ENCODE measurements around the gene PFN3. TPM values are rescaled to one million over a fixed set of nuclear protein-coding genes. Genes with fewer than 3 reads are reported as not detected.
A peak's percentile ranks its signal among the peaks of the same experiment; 100 is the strongest.

PFN3 gene
- polyA plus RNA-seq, 3 donors from 2014 or later = not detected

DNA sequence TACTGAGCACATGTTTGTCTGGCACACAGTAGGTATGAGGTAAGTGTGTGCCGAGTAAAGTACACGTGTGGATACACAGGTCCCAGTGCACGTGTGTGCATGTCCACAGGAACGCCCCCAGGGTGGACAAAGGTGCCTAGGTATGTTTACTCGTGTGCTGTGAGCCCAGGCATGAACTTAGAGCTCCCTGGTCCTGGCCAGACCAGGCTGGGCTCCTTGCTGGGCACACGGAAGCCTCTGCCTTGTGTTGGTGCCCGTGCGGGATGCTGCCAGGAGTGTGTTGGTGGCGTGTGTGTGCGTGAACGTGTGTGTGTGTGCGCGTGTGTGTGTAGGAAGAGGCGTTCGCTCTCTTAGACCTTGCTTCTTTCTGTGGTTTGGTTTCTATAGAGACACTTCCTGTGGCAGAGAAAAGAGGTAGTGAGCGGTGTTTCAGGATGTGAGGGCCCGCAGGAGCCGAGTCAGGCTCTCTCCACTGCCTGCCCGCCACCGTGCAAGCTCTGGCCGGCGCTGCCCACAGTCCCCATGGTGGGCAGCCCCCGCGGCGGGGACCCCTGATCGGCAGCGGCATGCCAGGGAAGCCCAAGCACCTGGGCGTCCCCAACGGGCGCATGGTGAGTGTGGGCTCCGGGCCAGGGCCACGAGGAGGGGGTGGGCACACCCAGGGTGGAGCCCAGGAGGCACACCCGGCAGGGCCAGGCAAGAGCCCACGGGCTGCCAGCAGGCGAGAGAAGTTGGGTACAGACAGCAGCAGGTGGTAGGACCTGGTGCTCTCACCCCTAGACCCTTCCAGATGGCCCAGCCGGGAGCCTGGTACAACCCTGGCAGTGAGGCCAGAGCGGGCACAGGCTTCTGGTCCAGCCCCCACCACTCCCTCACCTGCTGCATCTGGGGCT is 42.8 kb downstream of the PFN3 start, which contains the start of gene RGS14:
RGS14 (plus strand) TSS at position 466 of the 893 bp plus-strand sequence; CDS start at position 567, 101 bp downstream.
- Mint-ChIP-seq H3K4me3 (peak within 1 kb of the TSS; percentile 79 to 91 (median 83)), H3K36me3 (no peaks in the 10 kb centered on the region), H3K4me1 (peaks cover 69 to 76% of the 10 kb centered on the region in 2 donors), H3K9me3 (no peaks in the 10 kb centered on the region), H3K27me3 (ENCODE audit: low read depth in 3 of 3) (peaks cover 4 to 16% (median 15%) of the 10 kb centered on the region in 3 donors), H3K27ac (peak within 1 kb of the TSS; percentile 83 to 97 (median 92))
- DNase-seq = peak; percentile 85 to 86 (median 85)

DNA sequence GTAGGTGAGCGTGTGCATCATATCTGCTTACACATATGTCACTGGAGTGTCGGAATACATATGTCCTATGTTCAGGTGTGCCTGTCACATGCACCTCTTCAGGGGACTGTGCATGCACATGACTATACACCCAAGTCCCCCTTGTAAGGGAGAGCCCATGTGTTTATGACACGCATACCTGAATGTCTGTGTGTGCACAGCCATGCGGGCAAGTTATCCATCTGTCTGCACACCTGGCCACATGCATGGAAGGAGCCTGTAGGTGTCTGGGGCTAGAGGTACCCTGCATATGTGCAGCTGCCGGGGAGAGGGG is 43.4 kb downstream of the PFN3 start:
- Mint-ChIP-seq H3K4me3 (peak overlapping the region; percentile 79 to 91 (median 83)), H3K9me3 (no peaks in the 10 kb centered on the region), H3K4me1 (peaks cover 64 to 71% of the 10 kb centered on the region in 2 donors), H3K27ac (peak overlapping the region; percentile 83 to 97 (median 92)), H3K36me3 (no peaks in the 10 kb centered on the region), H3K27me3 (ENCODE audit: low read depth in 3 of 3) (peaks cover 4 to 16% (median 15%) of the 10 kb centered on the region in 3 donors)
- DNase-seq = no peak

DNA sequence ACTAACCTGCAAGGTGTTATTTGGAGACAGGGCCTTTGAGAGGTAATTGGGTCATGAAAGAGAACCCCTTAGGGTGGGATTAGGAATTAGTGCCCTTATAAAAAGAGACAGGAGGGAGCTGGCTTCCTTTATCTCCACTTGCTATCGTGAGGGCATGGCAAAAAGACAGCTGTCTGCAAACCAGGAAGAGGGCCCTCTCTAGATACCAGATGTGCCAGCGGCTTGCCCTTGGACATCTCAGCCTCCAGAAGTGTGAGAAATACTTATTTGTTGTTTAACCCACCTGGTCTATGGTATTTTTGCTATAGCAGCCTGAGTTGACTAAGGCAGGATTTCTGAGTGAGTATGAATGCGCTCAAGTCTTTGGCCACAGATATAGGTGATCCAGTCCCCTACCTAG is 43.7 kb downstream of the PFN3 start:
- no peaks in the 10 kb centered on the region for H3K36me3 Mint-ChIP-seq
- no peaks in the 10 kb centered on the region for H3K9me3 Mint-ChIP-seq

GRCh38 chr5:177355868-177356168 is 44.6 kb downstream of the PFN3 start:
- DNase-seq = no peak
- H3K27me3 Mint-ChIP-seq (ENCODE audit: low read depth in 3 of 3) = peaks cover 6 to 21% (median 15%) of the 10 kb centered on the region in 3 donors
- no peak overlapping the region for H3K4me3 Mint-ChIP-seq
- peaks cover 65 to 71% of the 10 kb centered on the region in 2 donors for H3K4me1 Mint-ChIP-seq
- H3K27ac Mint-ChIP-seq = peak overlapping the region in 2 of 6 donors; percentile 35 to 74
- H3K36me3 Mint-ChIP-seq = no peaks in the 10 kb centered on the region
- H3K9me3 Mint-ChIP-seq = no peaks in the 10 kb centered on the region

More for the DNA sequence above, 43.7 kb downstream of the PFN3 start:
- peak overlapping the region; percentile 79 to 91 (median 83) for H3K4me3 Mint-ChIP-seq
- peaks cover 64 to 71% of the 10 kb centered on the region in 2 donors for H3K4me1 Mint-ChIP-seq
- no peak for DNase-seq
- H3K27me3 Mint-ChIP-seq (ENCODE audit: low read depth in 3 of 3) = peaks cover 4 to 17% (median 15%) of the 10 kb centered on the region in 3 donors
- H3K27ac Mint-ChIP-seq = peak overlapping the region; percentile 83 to 97 (median 92)

DNA sequence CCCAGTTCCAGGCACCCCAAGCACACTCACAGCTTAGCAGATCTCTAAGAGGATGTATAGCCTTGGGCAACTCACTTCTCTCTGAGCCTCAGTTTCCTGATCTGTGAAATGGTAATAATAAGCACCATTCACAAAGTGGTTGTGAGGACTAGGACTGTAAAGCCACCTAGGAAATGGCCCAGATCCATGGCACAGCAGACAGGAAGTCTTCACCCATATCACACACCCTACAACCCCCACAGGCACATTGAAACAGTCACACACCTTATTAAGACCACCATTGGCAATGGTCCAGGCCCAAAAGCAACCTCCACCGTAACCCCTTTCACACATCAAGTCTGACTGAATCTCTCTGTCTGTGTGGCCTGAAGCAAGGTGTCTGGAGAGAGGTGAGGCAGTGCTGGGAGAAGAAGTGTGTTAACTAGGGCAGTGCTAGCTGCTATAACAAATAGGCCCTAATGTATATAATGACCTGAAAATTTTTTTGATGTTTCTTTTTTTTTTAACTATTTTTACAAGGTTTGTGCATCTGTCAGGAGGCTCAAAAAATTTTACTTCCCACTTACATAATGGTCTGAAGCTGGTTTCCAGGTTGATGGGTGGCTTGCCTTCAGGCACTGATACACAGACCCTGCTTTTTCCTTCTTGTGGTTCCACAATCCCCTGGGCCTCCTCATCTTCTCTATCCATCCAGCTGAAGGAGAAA is 45.1 kb downstream of the PFN3 start:
- peaks cover 70 to 74% of the 10 kb centered on the region in 2 donors for H3K4me1 Mint-ChIP-seq
- H3K36me3 Mint-ChIP-seq = no peaks in the 10 kb centered on the region
- H3K4me3 Mint-ChIP-seq = no peak overlapping the region
- peak overlapping the region in 2 of 6 donors; percentile 8 to 43 for H3K27ac Mint-ChIP-seq
- DNase-seq = no peak
- H3K27me3 Mint-ChIP-seq (ENCODE audit: low read depth in 3 of 3) = peaks cover 6 to 21% (median 15%) of the 10 kb centered on the region in 3 donors
- H3K9me3 Mint-ChIP-seq = no peaks in the 10 kb centered on the region

DNA sequence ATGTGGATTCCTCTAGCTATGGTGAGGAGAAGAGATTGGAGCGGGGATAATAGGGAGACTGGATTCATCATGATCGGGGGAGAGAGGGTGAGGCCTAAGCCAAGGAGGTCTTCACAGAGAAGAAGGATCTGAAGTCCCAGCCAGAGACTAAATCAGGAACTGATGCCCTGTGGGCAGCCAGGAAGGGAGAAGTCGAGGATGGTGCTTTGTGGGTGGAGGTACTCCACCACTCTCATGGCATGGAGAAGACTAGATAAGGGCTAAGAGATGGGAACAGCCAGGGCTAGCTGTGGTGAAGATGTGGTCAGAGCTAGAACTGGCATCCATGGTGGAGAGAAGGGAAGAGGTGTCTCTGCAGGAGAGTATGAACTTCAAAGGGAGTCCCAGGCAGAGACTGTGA is 45.8 kb downstream of the PFN3 start:
- DNase-seq = no peak
- Mint-ChIP-seq H3K27ac (peak overlapping the region in 3 of 6 donors; percentile 2 to 76 (median 43)), H3K36me3 (peaks cover 0 to 2% (median 0%) of the 10 kb centered on the region in 3 donors), H3K27me3 (ENCODE audit: low read depth in 3 of 3) (peaks cover 6 to 21% (median 15%) of the 10 kb centered on the region in 3 donors), H3K9me3 (no peaks in the 10 kb centered on the region), H3K4me1 (peaks cover 70 to 74% of the 10 kb centered on the region in 2 donors), H3K4me3 (no peak overlapping the region)

GRCh38 chr5:177354256-177354655 is 46.2 kb downstream of the PFN3 start:
- Mint-ChIP-seq H3K4me1 (peaks cover 70 to 74% of the 10 kb centered on the region in 2 donors), H3K27ac (no peak overlapping the region), H3K4me3 (no peak overlapping the region), H3K36me3 (peaks cover 0 to 3% (median under 1%) of the 10 kb centered on the region in 3 donors), H3K27me3 (ENCODE audit: low read depth in 3 of 3) (peaks cover 6 to 21% (median 15%) of the 10 kb centered on the region in 3 donors), H3K9me3 (no peaks in the 10 kb centered on the region)
- DNase-seq = no peak

DNA sequence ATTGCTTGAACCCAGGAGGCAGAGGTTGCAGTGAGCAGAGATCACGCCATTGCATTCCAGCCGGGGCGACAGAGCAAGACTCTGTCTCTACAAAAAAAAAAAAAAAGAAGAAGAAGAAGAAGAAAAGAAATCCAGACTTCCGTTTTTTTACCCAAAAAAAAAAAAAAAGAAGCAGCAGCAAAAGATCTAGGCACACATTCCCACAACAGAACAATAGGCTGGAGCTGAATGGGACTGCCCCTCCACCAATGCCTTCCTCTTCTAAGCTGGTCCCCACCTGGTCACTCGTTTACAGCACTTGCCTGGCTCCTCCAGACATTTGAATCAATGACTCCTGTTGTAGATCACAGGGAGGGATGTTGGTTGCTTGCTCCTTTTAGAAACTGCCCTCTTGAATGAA is 47.4 kb downstream of the PFN3 start:
- H3K27ac Mint-ChIP-seq = peak overlapping the region in 1 of 6 donors; percentile 49
- peaks cover 6 to 15% (median 7%) of the 10 kb centered on the region in 3 donors for H3K27me3 Mint-ChIP-seq (ENCODE audit: low read depth in 3 of 3)
- no peak for DNase-seq
- H3K4me1 Mint-ChIP-seq = peaks cover 63 to 67% of the 10 kb centered on the region in 2 donors
- H3K4me3 Mint-ChIP-seq = peak overlapping the region in 3 of 5 donors; percentile 43 to 49 (median 46)
- H3K9me3 Mint-ChIP-seq = no peaks in the 10 kb centered on the region
- H3K36me3 Mint-ChIP-seq = peaks cover 0 to 5% (median 3%) of the 10 kb centered on the region in 3 donors

- peaks cover 0 to 14% (median 8%) of the 10 kb centered on the region in 3 donors for H3K36me3 Mint-ChIP-seq
- H3K4me1 Mint-ChIP-seq = peaks cover 62 to 65% of the 10 kb centered on the region in 2 donors
- no peaks in the 10 kb centered on the region for H3K9me3 Mint-ChIP-seq
- peak within 1 kb of the TSS; percentile 98 to 100 (median 99) for H3K27ac Mint-ChIP-seq
- H3K27me3 Mint-ChIP-seq (ENCODE audit: low read depth in 3 of 3) = peaks cover 1 to 5% (median 3%) of the 10 kb centered on the region in 3 donors
- peak within 1 kb of the TSS; percentile 96 to 100 (median 99) for H3K4me3 Mint-ChIP-seq
- DNase-seq = peak; percentile 92 to 94 (median 93)
These were observed 48.8 kb downstream of the PFN3 start, which contains the start of gene LMAN2 for GRCh38 chr5:177351392-177352329. TSS of gene LMAN2 (minus strand) at chr5:177351668. CDS start at chr5:177351647, 21 bp downstream.

DNA sequence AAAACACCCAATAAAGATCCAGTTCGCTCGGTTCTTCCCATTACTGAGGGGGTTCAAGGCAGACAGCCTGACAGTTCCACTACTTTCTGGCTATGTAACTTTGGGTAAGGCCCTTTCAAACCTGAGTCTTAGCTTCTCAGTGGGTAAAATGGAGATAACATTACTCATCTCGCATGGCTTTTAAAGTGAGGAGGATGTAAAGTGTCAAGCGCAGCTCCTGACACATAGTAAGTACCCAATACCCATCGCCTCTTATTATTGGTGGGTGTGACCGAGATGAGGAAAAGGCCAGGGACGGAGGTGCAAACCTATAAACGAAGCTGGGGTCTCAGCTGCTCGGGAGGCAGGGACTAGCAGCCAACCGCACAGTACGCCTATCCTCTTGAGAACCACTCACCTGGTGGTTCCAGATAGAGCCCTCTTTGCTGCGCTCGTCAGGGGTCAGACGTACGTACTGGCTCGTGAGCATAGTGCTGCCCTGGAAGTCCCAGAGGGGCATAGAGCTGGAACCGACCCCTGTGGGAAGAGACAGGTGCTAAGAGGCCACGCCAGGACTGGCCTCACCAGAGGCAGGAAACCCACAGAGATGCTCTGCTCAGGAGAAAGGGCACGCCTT is 49.6 kb downstream of the PFN3 start:
- Mint-ChIP-seq H3K4me1 (peaks cover 58 to 62% of the 10 kb centered on the region in 2 donors), H3K4me3 (peak overlapping the region; percentile 96 to 100 (median 99)), H3K27ac (peak overlapping the region; percentile 98 to 100 (median 99)), H3K36me3 (peaks cover 0 to 19% (median 12%) of the 10 kb centered on the region in 3 donors), H3K27me3 (ENCODE audit: low read depth in 3 of 3) (peaks cover 1 to 5% (median 3%) of the 10 kb centered on the region in 3 donors), H3K9me3 (no peaks in the 10 kb centered on the region)
- no peak for DNase-seq
